ENCODE results near the gene ASIC1. TPM values are rescaled to one million over a fixed set of nuclear protein-coding genes. Genes with fewer than 3 reads are reported as not detected.

ASIC1 gene
- total and polyA plus RNA-seq, 2 donors from 2014 or later: 0.99 to 1.6 TPM

GRCh38 chr12:50051101-50051806, 6.1 kb upstream of the ASIC1 start:
- Histone ChIP-seq H3K27me3 (ENCODE audit: control insufficient read depth, insufficient read depth, low read length) (no peaks in the 10 kb centered on the region), H3K4me1 (ENCODE audit: control insufficient read depth in 2 of 3, insufficient read depth in 2 of 3, low read depth in 1 of 3, low read length in 3 of 3) (peaks cover 0 to 2% (median 0%) of the 10 kb centered on the region in 3 donors), H3K36me3 (ENCODE audit: control insufficient read depth in 2 of 3, insufficient read depth in 3 of 3, low read length in 3 of 3) (no peaks in the 10 kb centered on the region), H3K27ac (ENCODE audit: low read depth in 2 of 2, low read length in 2 of 2) (no peak overlapping the region), H3K4me3 (ENCODE audit: low read length in 3 of 3) (no peak overlapping the region), H3K9ac (ENCODE audit: low read length in 3 of 3) (no peak overlapping the region), H3K9me3 (ENCODE audit: control insufficient read depth in 2 of 3, insufficient read depth in 1 of 3, low read length in 3 of 3) (no peaks in the 10 kb centered on the region)
- intact Hi-C loops (cut with DNase I): loop anchor here (5.0 kb wide), 1 partner anchor 84 kb away; no protein-coding TSS in a partner anchor
- FAIRE-seq: no peak
- DNase-seq: no peak
- no peak for TF ChIP-seq CTCF (IDR thresholded peaks at IDR 0.05; ENCODE audit: borderline replicate concordance, extremely low read depth, insufficient read depth)

GRCh38 chr12:50052544-50052943, 4.9 kb upstream of the ASIC1 start:
- no peak overlapping the region for H3K27ac ChIP-seq (ENCODE audit: low read depth in 2 of 2, low read length in 2 of 2)
- H3K27me3 ChIP-seq (ENCODE audit: control insufficient read depth, insufficient read depth, low read length): no peaks in the 10 kb centered on the region
- intact Hi-C loops (cut with DNase I): loop anchor here (5.0 kb wide), 1 partner anchor 85 kb away; no protein-coding TSS in a partner anchor
- no peaks in the 10 kb centered on the region for H3K9me3 ChIP-seq (ENCODE audit: control insufficient read depth in 2 of 3, insufficient read depth in 1 of 3, low read length in 3 of 3)
- H3K4me1 ChIP-seq (ENCODE audit: control insufficient read depth in 2 of 3, insufficient read depth in 2 of 3, low read depth in 1 of 3, low read length in 3 of 3): peaks cover 0 to 6% (median 6%) of the 10 kb centered on the region in 3 donors
- no peak overlapping the region for H3K4me3 ChIP-seq (ENCODE audit: low read length in 3 of 3)
- H3K36me3 ChIP-seq (ENCODE audit: control insufficient read depth in 2 of 3, insufficient read depth in 3 of 3, low read length in 3 of 3): no peaks in the 10 kb centered on the region
- FAIRE-seq (no peak), DNase-seq (no peak)
- no peak for TF ChIP-seq CTCF (IDR thresholded peaks at IDR 0.05; ENCODE audit: borderline replicate concordance, extremely low read depth, insufficient read depth)
- no peak overlapping the region for H3K9ac ChIP-seq (ENCODE audit: low read length in 3 of 3)

GRCh38 chr12:50052964-50053363, 4.4 kb upstream of the ASIC1 start:
- no peak for TF ChIP-seq CTCF (IDR thresholded peaks at IDR 0.05; ENCODE audit: borderline replicate concordance, extremely low read depth, insufficient read depth)
- Histone ChIP-seq H3K9me3 (ENCODE audit: control insufficient read depth in 2 of 3, insufficient read depth in 1 of 3, low read length in 3 of 3) (no peaks in the 10 kb centered on the region), H3K27ac (ENCODE audit: low read depth in 2 of 2, low read length in 2 of 2) (no peak overlapping the region), H3K4me3 (ENCODE audit: low read length in 3 of 3) (no peak overlapping the region), H3K36me3 (ENCODE audit: control insufficient read depth in 2 of 3, insufficient read depth in 3 of 3, low read length in 3 of 3) (no peaks in the 10 kb centered on the region), H3K9ac (ENCODE audit: low read length in 3 of 3) (no peak overlapping the region), H3K4me1 (ENCODE audit: control insufficient read depth in 2 of 3, insufficient read depth in 2 of 3, low read depth in 1 of 3, low read length in 3 of 3) (peaks cover 0 to 6% (median 6%) of the 10 kb centered on the region in 3 donors), H3K27me3 (ENCODE audit: control insufficient read depth, insufficient read depth, low read length) (no peaks in the 10 kb centered on the region)
- intact Hi-C loops (cut with DNase I): loop anchor here (5.0 kb wide), 1 partner anchor 86 kb away; no protein-coding TSS in a partner anchor
- FAIRE-seq (no peak), DNase-seq (no peak)
